B cell (primary cell): Measurements from ENCODE around the gene NRAP.

Experiments used
- CTCF ChIP-seq: fragments of 200-600 bp; IDR thresholded peaks from one replicate; pipeline ENCODE4 v1.8.0; 2022; ENCODE audit warnings: antibody characterized with exemption, mild to moderate bottlenecking
- EZH2 ChIP-seq: IDR thresholded peaks from 2 replicates; pipeline ENCODE4 v1.6.1; 2012; ENCODE audit warnings: borderline replicate concordance, low read depth, mild to moderate bottlenecking, moderate library complexity, low read length; ENCODE audit not compliant: insufficient read depth, poor library complexity, severe bottlenecking

DNA sequence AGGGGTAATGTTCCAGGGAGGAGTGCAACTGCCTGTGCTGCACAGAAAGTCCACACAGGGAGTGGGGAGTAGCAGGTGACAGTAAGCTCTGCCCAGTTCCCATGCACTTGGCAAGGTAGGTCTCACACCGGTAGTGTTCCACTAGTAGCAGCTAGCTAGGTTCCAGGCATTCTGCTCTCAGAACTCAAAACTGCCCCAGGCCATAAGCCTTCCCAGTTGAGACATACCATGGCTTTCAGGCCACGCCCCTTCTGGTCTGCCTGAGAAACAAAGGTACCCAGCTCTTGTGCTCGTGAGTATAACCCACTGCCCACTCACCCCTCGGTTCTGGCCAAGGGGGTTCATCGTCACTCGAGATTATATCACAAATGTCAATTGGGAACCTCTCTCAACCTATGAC, 28.4 kb upstream of the NRAP start:
- TF ChIP-seq EZH2 (no peak), CTCF (no peak)
